HCT116 (cell line): ENCODE measurements around the gene CPD. TPM values are rescaled to one million over a fixed set of nuclear protein-coding genes. Genes with fewer than 3 reads are reported as not detected.

Experiments used
- ATAC-seq: fragments of 200-7000 bp; cut with Tn5 transposase; 2 replicates; pipeline ENCODE4 v1.9.1; 2020; ENCODE audit warnings: mild to moderate bottlenecking, moderate library complexity
- BruUV-seq: library from RNA; stranded (reverse); fragments of 400-500 nt; replicated peaks from 2 replicates; lab custom pipeline; 2021; lab: Mats Ljungman, UMichigan
- CTCF ChIA-PET: fragments of 300-600 bp; sonication (Branson Sonifier 250); formaldehyde crosslinking; loops from one replicate; lab custom pipeline; 2021; ENCODE audit warnings: antibody characterized with exemption; lab: Charles Lee
- POLR2A ChIA-PET: fragments of 300-600, 350-600 bp; sonication (Branson Sonifier 250); formaldehyde crosslinking; loops from one replicate; lab custom pipeline; 2021; ENCODE audit warnings: antibody characterized with exemption; lab: Charles Lee
- RAD21 ChIA-PET, 2 experiments: fragments of 300-600 bp; sonication (Branson Sonifier 250); formaldehyde crosslinking; loops; one replicate each; lab custom pipeline; 2023; ENCODE audit warnings: low total read pairs in 2 of 2; ENCODE audit not compliant: uncharacterized antibody in 2 of 2, unreplicated experiment in 2 of 2, low non-redundant PET in 1 of 2; lab: Charles Lee
- DNase-seq: peaks from one replicate; pipeline ENCODE4 v3.0.0-alpha.2; 2010; ENCODE audit warnings: low read depth, low spot score
- H2AFZ ChIP-seq: fragments of 200-600 bp; shearing (Covaris generic), sonication (generic); 2 replicates; pipeline ENCODE4 v1.6.1; 2017; ENCODE audit warnings: low read depth, mixed run types, mixed read lengths, antibody characterized with exemption, low read length; ENCODE audit not compliant: poor library complexity, severe bottlenecking
- H3K27ac ChIP-seq: 2 replicates; pipeline ENCODE4 v1.5.1; 2012; ENCODE audit warnings: low read depth, low read length
- H3K27me3 ChIP-seq: fragments of 200-600 bp; sonication (generic); 2 replicates; pipeline ENCODE4 v1.6.1; 2016; ENCODE audit warnings: mixed run types, low read length, mixed read lengths; ENCODE audit not compliant: insufficient read depth
- H3K36me3 ChIP-seq, 2 experiments: fragments of 200-500 bp in 1 of 2; fragments of 200-600 bp in 1 of 2; sonication (Bioruptor generic) in 1 of 2; sonication (generic) in 1 of 2; 2 replicates each; pipeline versions ENCODE4 v1.5.1 to v1.6.1; 2014 to 2016; ENCODE audit warnings: low read length in 2 of 2, inconsistent platforms in 1 of 2, mixed read lengths in 1 of 2, mixed run types in 1 of 2; ENCODE audit not compliant: insufficient read depth in 2 of 2, control insufficient read depth in 1 of 2
- H3K4me1 ChIP-seq, 2 experiments: fragments of 200-600 bp in 1 of 2; sonication (generic) in 1 of 2; 2 replicates each; pipeline versions ENCODE4 v1.5.1 to v1.6.1; 2012 to 2017; ENCODE audit warnings: low read length in 2 of 2, inconsistent platforms in 1 of 2, mild to moderate bottlenecking in 1 of 2, mixed read lengths in 1 of 2, mixed run types in 1 of 2, moderate library complexity in 1 of 2; ENCODE audit not compliant: insufficient read depth in 2 of 2, control insufficient read depth in 1 of 2
- H3K4me2 ChIP-seq: fragments of 200-600 bp; sonication (generic); 2 replicates; pipeline ENCODE4 v1.6.1; 2017; ENCODE audit warnings: mixed run types, low read length, mixed read lengths
- H3K4me3 ChIP-seq, 2 experiments: fragments of 200-600 bp in 1 of 2; sonication (generic) in 1 of 2; replicated peaks in 1 of 2; 2 replicates each; pipeline ENCODE4 v1.5.1; 2011 to 2016; ENCODE audit warnings: low read length in 2 of 2, control low read depth in 1 of 2, low read depth in 1 of 2, mild to moderate bottlenecking in 1 of 2, mixed read lengths in 1 of 2, mixed run types in 1 of 2
- H3K79me2 ChIP-seq: fragments of 200-600 bp; sonication (generic); 2 replicates; pipeline ENCODE4 v1.6.1; 2017; ENCODE audit warnings: mild to moderate bottlenecking, mixed run types, low read length, moderate library complexity, mixed read lengths; ENCODE audit not compliant: insufficient read depth
- H3K9ac ChIP-seq: fragments of 200-600 bp; sonication (generic); 2 replicates; pipeline ENCODE4 v1.6.1; 2016; ENCODE audit warnings: low read length, mixed read lengths
- H3K9me2 ChIP-seq: fragments of 200-600 bp; sonication (generic), shearing (Covaris generic); 2 replicates; pipeline ENCODE4 v1.6.1; 2017; ENCODE audit warnings: mixed run types, mild to moderate bottlenecking, moderate library complexity; ENCODE audit not compliant: insufficient read depth
- H3K9me3 ChIP-seq, 2 experiments: fragments of 200-500 bp in 1 of 2; fragments of 200-600 bp in 1 of 2; sonication (Bioruptor generic) in 1 of 2; sonication (generic) in 1 of 2; 2 replicates each; pipeline ENCODE4 v1.6.1; 2014 to 2017; ENCODE audit warnings: low read length in 2 of 2, mixed read lengths in 2 of 2, inconsistent platforms in 1 of 2, low read depth in 1 of 2, mild to moderate bottlenecking in 1 of 2, mixed run types in 1 of 2, moderate library complexity in 1 of 2; ENCODE audit not compliant: control insufficient read depth in 1 of 2, insufficient read depth in 1 of 2
- H4K20me1 ChIP-seq: fragments of 200-600 bp; sonication (generic), shearing (Covaris generic); 2 replicates; pipeline ENCODE4 v1.6.1; 2017; ENCODE audit warnings: mixed run types, mild to moderate bottlenecking, moderate library complexity; ENCODE audit not compliant: insufficient read depth
- ATF3 ChIP-seq: IDR thresholded peaks from 2 replicates; pipeline ENCODE4 v1.6.1; 2012
- CBX3 ChIP-seq: IDR thresholded peaks from 2 replicates; pipeline ENCODE4 v1.6.1; 2012; ENCODE audit warnings: low read depth
- CEBPB ChIP-seq: IDR thresholded peaks from 2 replicates; pipeline ENCODE4 v1.6.1; 2012; ENCODE audit warnings: low read depth
- CTCF ChIP-seq, 3 experiments: fragments of 200-600 bp in 1 of 3; sonication (generic) in 1 of 3; IDR thresholded peaks in 2 of 3; conservative IDR thresholded peaks in 1 of 3; 2 replicates each; pipeline ENCODE4 v1.5.1; 2012 to 2017; ENCODE audit warnings: low read depth in 2 of 3, low read length in 2 of 3, antibody characterized with exemption in 1 of 3, borderline replicate concordance in 1 of 3, control low read depth in 1 of 3, mild to moderate bottlenecking in 1 of 3, mixed read lengths in 1 of 3, mixed run types in 1 of 3, moderate library complexity in 1 of 3; ENCODE audit not compliant: insufficient read depth in 1 of 3
- ELF1 ChIP-seq: IDR thresholded peaks from 2 replicates; pipeline ENCODE4 v1.6.1; 2012; ENCODE audit warnings: low read depth, borderline replicate concordance
- EZH2 ChIP-seq: fragments of 200-600 bp; sonication (generic); IDR thresholded peaks from 2 replicates; pipeline ENCODE4 v1.6.1; 2017; ENCODE audit warnings: antibody characterized with exemption, mixed run types
- RAD21 ChIP-seq: IDR thresholded peaks from 2 replicates; pipeline ENCODE4 v1.6.1; 2012; ENCODE audit warnings: low read depth, mild to moderate bottlenecking
- SP1 ChIP-seq: IDR thresholded peaks from 2 replicates; pipeline ENCODE4 v1.6.1; 2012; ENCODE audit warnings: low read depth
- SRF ChIP-seq: IDR thresholded peaks from 2 replicates; pipeline ENCODE4 v1.6.1; 2012; ENCODE audit warnings: low read depth
- TCF7L2 ChIP-seq: IDR thresholded peaks from 2 replicates; pipeline ENCODE4 v1.7.0; 2011; ENCODE audit warnings: borderline replicate concordance, inconsistent platforms; ENCODE audit not compliant: insufficient read depth, insufficient read length; ENCODE audit errors: extremely low read depth
- YY1 ChIP-seq: IDR thresholded peaks from 2 replicates; pipeline ENCODE4 v1.6.1; 2011; ENCODE audit warnings: low read length, low read depth, moderate library complexity, mild to moderate bottlenecking; ENCODE audit not compliant: insufficient replicate concordance; ENCODE audit errors: extremely low read depth
- ZFX ChIP-seq: fragments of 450-650 bp; IDR thresholded peaks from 2 replicates; pipeline ENCODE4 v1.6.1; 2017
- intact Hi-C: fragments of 100-400 bp; cut with micrococcal nuclease; formaldehyde crosslinking; loops from 2 replicates; pipeline ENCODE4 v1.10.0; 2022
- total RNA-seq: library from RNA; stranded (reverse); gene quantifications from one replicate; pipeline ENCODE4 v1.2.1, GENCODE V29; 2021; ENCODE audit not compliant: unreplicated experiment

CPD gene
- total RNA-seq, 1 experiment from 2014 or later: 47.2 TPM

DNA sequence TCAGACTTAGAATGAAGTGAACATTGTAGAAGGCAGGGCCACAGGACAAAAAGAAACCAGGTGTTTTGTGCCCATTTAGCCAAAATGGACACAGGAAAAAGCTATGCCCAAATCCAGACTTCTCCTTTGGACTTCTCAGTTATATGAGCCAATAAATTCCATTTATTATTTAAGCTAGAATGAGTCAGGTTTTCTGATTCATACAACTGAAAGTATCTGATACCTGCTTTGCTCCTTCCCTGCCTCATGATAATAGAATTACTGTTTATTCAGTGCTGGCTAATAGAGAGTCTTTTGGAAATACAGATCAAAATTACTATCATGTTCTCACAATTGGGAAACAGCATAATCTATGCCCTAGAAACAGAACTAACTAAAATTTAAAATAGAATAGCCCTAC lies 8.7 kb upstream of the CPD start:
- H3K4me3 ChIP-seq: no peak overlapping the region
- no peaks in the 10 kb centered on the region for H3K9me3 ChIP-seq
- ATAC-seq (no peak), DNase-seq (no peak)
- H3K9me2 ChIP-seq: peaks cover 3% of the 10 kb centered on the region; the same call in 1 of the 2 replicates
- H4K20me1 ChIP-seq: no peaks in the 10 kb centered on the region
- H3K4me2 ChIP-seq: 0 out of 2 replicates have a peak overlapping the region, but pooled peaks have one; percentile 18
- POLR2A ChIA-PET: no interaction called here
- CTCF ChIA-PET: no interaction called here
- H3K27ac ChIP-seq: no peak overlapping the region
- RAD21 ChIA-PET: no interaction called here
- no peaks in the 10 kb centered on the region for H3K79me2 ChIP-seq
- no peaks in the 10 kb centered on the region for H3K36me3 ChIP-seq
- intact Hi-C loops: no loop called here
- no peak overlapping the region for H3K9ac ChIP-seq
- no TSS peak for BruUV-seq
- H3K27me3 ChIP-seq: no peaks in the 10 kb centered on the region
- H2AFZ ChIP-seq: no peak overlapping the region
- no peak for TF ChIP-seq RAD21
- TF ChIP-seq ATF3: no peak
- no peak for TF ChIP-seq ELF1
- TF ChIP-seq YY1: no peak
- TF ChIP-seq SRF: no peak
- TF ChIP-seq EZH2: no peak
- no peak for TF ChIP-seq CEBPB
- no peak for TF ChIP-seq SP1
- TF ChIP-seq CTCF (IDR thresholded peaks at IDR 0.05 in 2 of 3, conservative IDR thresholded peaks at IDR 0.05 in 1 of 3; ENCODE audit: borderline replicate concordance in 1 of 3, insufficient read depth in 1 of 3, low read depth in 2 of 3, low read length in 2 of 3): no peak
- TF ChIP-seq TCF7L2: no peak
- no peak for TF ChIP-seq CBX3
- TF ChIP-seq ZFX: no peak
- peaks cover 0 to 25% of the 10 kb centered on the region in 2 experiments; a peak in 2 of 4 replicates for H3K4me1 ChIP-seq
